ENCODE measurements around the gene CD69.

Gene CD69

GRCh38 chr12:9781360-9781759 lies 20.7 kb upstream of the CD69 start:
- DNase-seq (ENCODE audit: low read depth, low spot score), result no peak

GRCh38 chr12:9779209-9779608 lies 18.5 kb upstream of the CD69 start:
- DNase-seq (ENCODE audit: low read depth, low spot score), result no peak

- DNase-seq (ENCODE audit: low read depth, low spot score), result no peak
Measured at GRCh38 chr12:9776781-9777180, 16.1 kb upstream of the CD69 start.

- no peak for DNase-seq (ENCODE audit: low read depth, low spot score)
Measured at GRCh38 chr12:9773216-9773877, 12.6 kb upstream of the CD69 start.

- DNase-seq (ENCODE audit: low read depth, low spot score), result no peak
Measured at GRCh38 chr12:9763025-9763424, 2.3 kb upstream of the CD69 start.

- no peak for DNase-seq (ENCODE audit: low read depth, low spot score)
Measured at GRCh38 chr12:9762369-9762768, 1.7 kb upstream of the CD69 start.

GRCh38 chr12:9761419-9761781 lies 699 bp upstream of the CD69 start:
- no peak for DNase-seq (ENCODE audit: low read depth, low spot score)

GRCh38 chr12:9760120-9760519 lies 581 bp downstream of the CD69 start:
- no peak for DNase-seq (ENCODE audit: low read depth, low spot score)

GRCh38 chr12:9759694-9760093 lies 1.0 kb downstream of the CD69 start:
- DNase-seq (ENCODE audit: low read depth, low spot score), result no peak

GRCh38 chr12:9758119-9758518 lies 2.6 kb downstream of the CD69 start:
- DNase-seq (ENCODE audit: low read depth, low spot score), result no peak

GRCh38 chr12:9757433-9758025 lies 3.2 kb downstream of the CD69 start:
- no peak for DNase-seq (ENCODE audit: low read depth, low spot score)

GRCh38 chr12:9756706-9757105 lies 4.0 kb downstream of the CD69 start:
- DNase-seq (ENCODE audit: low read depth, low spot score), result no peak

GRCh38 chr12:9756170-9756569 lies 4.5 kb downstream of the CD69 start:
- no peak for DNase-seq (ENCODE audit: low read depth, low spot score)

- DNase-seq (ENCODE audit: low read depth, low spot score), result no peak
Measured at GRCh38 chr12:9755567-9755966, 5.1 kb downstream of the CD69 start.

GRCh38 chr12:9755035-9755434 lies 5.7 kb downstream of the CD69 start:
- no peak for DNase-seq (ENCODE audit: low read depth, low spot score)

- no peak for DNase-seq (ENCODE audit: low read depth, low spot score)
Measured at GRCh38 chr12:9754099-9754927, 6.4 kb downstream of the CD69 start.

GRCh38 chr12:9753498-9753897 lies 7.2 kb downstream of the CD69 start:
- DNase-seq (ENCODE audit: low read depth, low spot score), result no peak

GRCh38 chr12:9753073-9753472 lies 7.6 kb downstream of the CD69 start:
- no peak for DNase-seq (ENCODE audit: low read depth, low spot score)

GRCh38 chr12:9752145-9752933 lies 8.4 kb downstream of the CD69 start:
- DNase-seq (ENCODE audit: low read depth, low spot score), result no peak

GRCh38 chr12:9751204-9752144 lies 9.2 kb downstream of the CD69 start:
- no peak for DNase-seq (ENCODE audit: low read depth, low spot score)

All from brain pericyte (primary cell).